GM12873 (cell line): ENCODE results near the gene MAP3K21.
A peak's percentile ranks its signal among the peaks of the same experiment; 100 is the strongest.

Source experiments
- CTCF ChIP-seq: IDR thresholded peaks from 2 replicates; pipeline ENCODE4 v1.5.1; 2012; ENCODE audit warnings: low read depth, mild to moderate bottlenecking, moderate library complexity, low read length, control low read depth; ENCODE audit not compliant: insufficient read depth; ENCODE audit errors: missing control alignments

MAP3K21 gene

GRCh38 chr1:233393084-233393840 is 65.7 kb downstream of the MAP3K21 start:
- TF ChIP-seq CTCF = no peak

DNA sequence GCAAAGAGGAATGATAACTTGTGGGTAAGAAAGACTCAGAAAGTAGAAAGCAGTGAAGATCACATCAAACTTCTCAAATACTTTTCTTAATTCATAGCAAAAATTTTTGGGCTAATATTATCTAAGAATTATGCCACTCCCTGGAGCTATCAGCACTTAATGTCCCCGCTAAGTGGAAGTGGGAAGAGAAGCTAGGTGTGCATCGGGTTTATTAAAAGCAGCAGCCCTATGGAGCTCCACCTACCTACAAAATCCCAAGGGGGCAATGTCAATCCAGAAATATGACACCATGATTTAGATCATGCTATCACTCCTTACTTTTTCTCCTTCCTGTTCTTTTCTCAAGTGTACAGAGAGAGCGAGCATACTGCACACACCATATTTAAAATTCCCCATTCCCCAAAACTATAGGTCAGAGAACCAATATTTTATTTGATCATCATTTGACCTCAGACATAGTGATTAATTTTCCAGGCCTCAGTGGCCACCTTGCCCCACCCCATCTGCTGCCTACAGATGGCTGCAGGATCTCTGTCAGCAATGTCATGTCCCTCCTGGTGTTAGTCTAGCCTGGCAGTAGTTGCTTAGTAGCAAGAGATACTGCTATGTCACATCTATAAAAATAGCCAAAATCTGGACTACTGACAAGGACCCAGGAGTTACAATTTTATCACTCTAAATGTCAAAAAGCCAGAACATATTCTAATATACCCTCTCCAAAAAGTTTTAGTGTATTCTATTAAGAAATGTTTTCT is 66.6 kb downstream of the MAP3K21 start:
- TF ChIP-seq CTCF = no peak

- TF ChIP-seq CTCF = peak; percentile 71
Measured at GRCh38 chr1:233394860-233395717, 67.6 kb downstream of the MAP3K21 start.

- TF ChIP-seq CTCF = no peak
Measured at GRCh38 chr1:233395863-233396646, 68.5 kb downstream of the MAP3K21 start.

DNA sequence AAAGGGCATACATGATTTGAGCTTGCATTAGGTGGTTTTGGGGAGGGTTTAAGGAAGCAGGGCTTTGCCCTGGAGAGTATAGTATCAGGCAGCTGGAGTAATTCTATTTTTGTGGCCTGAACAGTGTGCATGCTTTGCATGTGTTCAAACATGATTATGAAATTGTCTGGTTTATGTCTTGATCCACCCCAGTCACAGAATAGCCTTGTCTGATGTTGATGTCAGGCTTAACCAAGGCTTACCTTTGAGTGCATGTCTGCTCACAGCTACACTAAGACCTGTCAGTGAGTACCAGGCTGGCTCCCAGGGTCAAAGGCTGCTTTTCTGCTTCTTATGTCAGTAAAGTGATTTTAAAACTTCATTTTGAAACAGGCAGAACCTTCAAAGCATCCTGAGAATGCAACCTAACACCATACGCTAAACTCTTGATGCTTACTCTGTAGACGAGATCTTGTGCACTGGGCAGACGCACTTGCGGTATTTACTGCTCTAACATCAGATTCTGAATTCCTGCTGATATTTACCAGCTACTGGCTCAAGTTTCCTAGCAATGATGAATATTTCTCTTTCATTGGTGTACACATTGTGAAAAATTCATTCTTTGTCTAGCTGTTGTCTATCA is 78.9 kb downstream of the MAP3K21 start:
- TF ChIP-seq CTCF = no peak

- no peak for TF ChIP-seq CTCF
Measured at GRCh38 chr1:233406994-233407631, 79.6 kb downstream of the MAP3K21 start.
